ENCODE data around the gene CCNH. TPM values are rescaled to one million over a fixed set of nuclear protein-coding genes. Genes with fewer than 3 reads are reported as not detected.
A peak's percentile ranks its signal among the peaks of the same experiment; 100 is the strongest.

The CCNH gene
- total and polyA plus RNA-seq, 2 of the 4 experiments (the other 2 are of a cell fraction): 37.4 to 100 TPM

DNA sequence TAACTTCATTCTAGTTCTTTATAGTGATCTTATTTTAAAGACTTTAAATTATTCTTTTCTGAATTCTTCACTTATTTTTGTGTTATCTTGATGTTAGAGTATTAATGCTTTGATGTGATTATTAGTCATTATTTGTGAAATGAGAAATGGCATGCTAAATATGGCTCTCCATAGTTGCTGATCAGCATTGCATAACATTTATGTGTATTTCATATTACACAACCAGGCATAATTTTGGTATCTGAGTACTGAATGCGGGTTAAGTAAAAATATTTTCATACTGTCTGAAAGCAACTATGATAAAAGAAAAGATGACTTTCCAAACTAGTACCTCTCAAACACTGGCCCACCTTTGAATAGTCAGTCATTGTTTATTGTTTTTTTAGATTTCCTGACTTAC is 41.1 kb upstream of the CCNH start:
- no peaks in the 10 kb centered on the region for H3K79me1 ChIP-seq (ENCODE audit: low read depth in 1 of 2, low read length in 2 of 2)
- H4K91ac ChIP-seq (ENCODE audit: insufficient read depth, low read depth, low read length): no peak overlapping the region
- dilution Hi-C loops (cut with HindIII; ENCODE audit: low sequenced_read_pairs, unreplicated experiment) (no loop called here), in situ Hi-C loops (cut with MboI; ENCODE audit: low sequenced_read_pairs) (no loop called here), intact Hi-C loops (cut with micrococcal nuclease) (no loop called here)
- no peak overlapping the region for H2AK9ac ChIP-seq (replicated peaks; ENCODE audit: low read depth, low read length, poor library complexity)
- no peak overlapping the region for H3K4me2 ChIP-seq (ENCODE audit: low read depth, low read length)
- H3K4me1 ChIP-seq (ENCODE audit: control insufficient read depth, insufficient read depth, low read length): no peaks in the 10 kb centered on the region
- H3K4me3 ChIP-seq (ENCODE audit: insufficient read depth, low read depth, low read length): no peak overlapping the region
- TF ChIP-seq, protein P1, sequence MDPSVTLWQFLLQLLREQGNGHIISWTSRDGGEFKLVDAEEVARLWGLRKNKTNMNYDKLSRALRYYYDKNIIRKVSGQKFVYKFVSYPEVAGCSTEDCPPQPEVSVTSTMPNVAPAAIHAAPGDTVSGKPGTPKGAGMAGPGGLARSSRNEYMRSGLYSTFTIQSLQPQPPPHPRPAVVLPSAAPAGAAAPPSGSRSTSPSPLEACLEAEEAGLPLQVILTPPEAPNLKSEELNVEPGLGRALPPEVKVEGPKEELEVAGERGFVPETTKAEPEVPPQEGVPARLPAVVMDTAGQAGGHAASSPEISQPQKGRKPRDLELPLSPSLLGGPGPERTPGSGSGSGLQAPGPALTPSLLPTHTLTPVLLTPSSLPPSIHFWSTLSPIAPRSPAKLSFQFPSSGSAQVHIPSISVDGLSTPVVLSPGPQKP (IDR thresholded peaks at IDR 0.05; ENCODE audit: borderline replicate concordance, low read depth, low read length): no peak
- TF ChIP-seq, protein P2, sequence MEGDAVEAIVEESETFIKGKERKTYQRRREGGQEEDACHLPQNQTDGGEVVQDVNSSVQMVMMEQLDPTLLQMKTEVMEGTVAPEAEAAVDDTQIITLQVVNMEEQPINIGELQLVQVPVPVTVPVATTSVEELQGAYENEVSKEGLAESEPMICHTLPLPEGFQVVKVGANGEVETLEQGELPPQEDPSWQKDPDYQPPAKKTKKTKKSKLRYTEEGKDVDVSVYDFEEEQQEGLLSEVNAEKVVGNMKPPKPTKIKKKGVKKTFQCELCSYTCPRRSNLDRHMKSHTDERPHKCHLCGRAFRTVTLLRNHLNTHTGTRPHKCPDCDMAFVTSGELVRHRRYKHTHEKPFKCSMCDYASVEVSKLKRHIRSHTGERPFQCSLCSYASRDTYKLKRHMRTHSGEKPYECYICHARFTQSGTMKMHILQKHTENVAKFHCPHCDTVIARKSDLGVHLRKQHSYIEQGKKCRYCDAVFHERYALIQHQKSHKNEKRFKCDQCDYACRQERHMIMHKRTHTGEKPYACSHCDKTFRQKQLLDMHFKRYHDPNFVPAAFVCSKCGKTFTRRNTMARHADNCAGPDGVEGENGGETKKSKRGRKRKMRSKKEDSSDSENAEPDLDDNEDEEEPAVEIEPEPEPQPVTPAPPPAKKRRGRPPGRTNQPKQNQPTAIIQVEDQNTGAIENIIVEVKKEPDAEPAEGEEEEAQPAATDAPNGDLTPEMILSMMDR (conservative IDR thresholded peaks at IDR 0.05; ENCODE audit: low read depth, low read length): no peak
- TF ChIP-seq USF2 (IDR thresholded peaks at IDR 0.05; ENCODE audit: low read depth, low read length) (no peak), CEBPB (IDR thresholded peaks at IDR 0.05; ENCODE audit: low read depth, low read length) (0 out of 2 replicates have a peak, but pooled peaks have one; percentile 6), RFX5 (IDR thresholded peaks at IDR 0.05; ENCODE audit: low read depth, low read length) (no peak)
- H3K27me3 ChIP-seq (ENCODE audit: control insufficient read depth, insufficient read depth, low read length): no peaks in the 10 kb centered on the region; the same call in 1 of the 2 replicates
- H3K4ac ChIP-seq (ENCODE audit: low read depth, low read length): no peak overlapping the region
- H2AK5ac ChIP-seq (ENCODE audit: low read depth, low read length): no peak overlapping the region
- H4K5ac ChIP-seq (ENCODE audit: low read depth, low read length): no peak overlapping the region
- no peak overlapping the region for H3K23ac ChIP-seq (ENCODE audit: low read depth, low read length)
- no peak overlapping the region for H3K9ac ChIP-seq (ENCODE audit: low read depth, low read length)
- no peak overlapping the region for H2AFZ ChIP-seq (replicated peaks; ENCODE audit: low read length, poor library complexity)
- WGBS, 2 experiments (ENCODE audit: extremely low coverage in 2 of 2, insufficient read length in 1 of 2): no CpG with 5 or more reads among the region's 1 CpG
- ChIA-PET POLR2A (ENCODE audit: unreplicated experiment) (no interaction called here), CTCF (no interaction called here)
- H4K20me1 ChIP-seq (ENCODE audit: insufficient read depth, low read length): no peaks in the 10 kb centered on the region
- H4K8ac ChIP-seq (ENCODE audit: low read depth in 2 of 2, low read length in 2 of 2): no peak overlapping the region
- no peak overlapping the region for H3K18ac ChIP-seq (ENCODE audit: low read depth, low read length)
- H3K56ac ChIP-seq (ENCODE audit: extremely low read depth, insufficient read depth, low read length): no peak overlapping the region
- no peak overlapping the region for H3K27ac ChIP-seq (ENCODE audit: insufficient read depth, low read length)
- no peaks in the 10 kb centered on the region for H3K9me3 ChIP-seq (ENCODE audit: control insufficient read depth, insufficient read depth, low read length)
- H3K14ac ChIP-seq (replicated peaks; ENCODE audit: low read depth, low read length): no peak overlapping the region
- H2BK20ac ChIP-seq (ENCODE audit: low read depth, low read length): no peak overlapping the region
- no TSS peak for BruUV-seq (replicated peaks)
- DNase-seq (no peak), ATAC-seq (ENCODE audit: low read depth) (no peak)
- no peaks in the 10 kb centered on the region for H3K36me3 ChIP-seq (ENCODE audit: control insufficient read depth, insufficient read depth, low read length)
- no peak overlapping the region for H2BK5ac ChIP-seq (ENCODE audit: low read depth, low read length, poor library complexity, severe bottlenecking)
- no peaks in the 10 kb centered on the region for H3K9me1 ChIP-seq (ENCODE audit: insufficient read depth, low read length)
- no peak overlapping the region for H2BK15ac ChIP-seq (ENCODE audit: low read depth, low read length)
- no peak overlapping the region for H2BK120ac ChIP-seq (ENCODE audit: low read depth, low read length)

Measured in IMR-90 (cell line).